Activated naive CD4-positive, alpha-beta T cell treated with anti-CD3 and anti-CD28 coated beads, Interleukin-2, amount 50 U/mL, for 24 hours (primary cell): ENCODE measurements around the gene KCNIP4.
"Not testable (repeated sequence)": the region's sequence is repeated elsewhere in the genome, so short reads cannot be mapped to it uniquely, and the experiment has no call there.

ENCODE experiments used
- H3K27ac Mint-ChIP-seq: one replicate; pipeline ENCODE4 v1.8.0; 2021; ENCODE audit warnings: mild to moderate bottlenecking, mixed read lengths
- H3K27me3 Mint-ChIP-seq: one replicate; pipeline ENCODE4 v1.8.0; 2021; ENCODE audit warnings: mixed read lengths
- H3K36me3 Mint-ChIP-seq: one replicate; pipeline ENCODE4 v1.8.0; 2021; ENCODE audit warnings: mixed read lengths
- H3K4me1 Mint-ChIP-seq: one replicate; pipeline ENCODE4 v1.8.0; 2021; ENCODE audit warnings: mixed read lengths
- H3K4me3 Mint-ChIP-seq: one replicate; pipeline ENCODE4 v1.8.0; 2021; ENCODE audit warnings: mild to moderate bottlenecking, mixed read lengths
- H3K9me3 Mint-ChIP-seq: one replicate; pipeline ENCODE4 v1.8.0; 2021; ENCODE audit warnings: mixed read lengths

Gene KCNIP4

GRCh38 chr4:21413807-21414370 lies 534.7 kb downstream of the KCNIP4 start:
- Mint-ChIP-seq H3K27ac (no peak overlapping the region), H3K4me1 (no peaks in the 10 kb centered on the region), H3K4me3 (no peak overlapping the region), H3K9me3 (no peaks in the 10 kb centered on the region), H3K36me3 (no peaks in the 10 kb centered on the region), H3K27me3 (no peaks in the 10 kb centered on the region)

GRCh38 chr4:21411086-21411485 lies 537.5 kb downstream of the KCNIP4 start:
- no peak overlapping the region for H3K4me3 Mint-ChIP-seq
- no peaks in the 10 kb centered on the region for H3K9me3 Mint-ChIP-seq
- no peaks in the 10 kb centered on the region for H3K36me3 Mint-ChIP-seq
- H3K4me1 Mint-ChIP-seq: no peaks in the 10 kb centered on the region
- H3K27me3 Mint-ChIP-seq: no peaks in the 10 kb centered on the region
- H3K27ac Mint-ChIP-seq: no peak overlapping the region

GRCh38 chr4:21410372-21410771 lies 538.2 kb downstream of the KCNIP4 start:
- Mint-ChIP-seq H3K36me3 (no peaks in the 10 kb centered on the region), H3K4me1 (no peaks in the 10 kb centered on the region), H3K27ac (no peak overlapping the region), H3K9me3 (no peaks in the 10 kb centered on the region), H3K27me3 (no peaks in the 10 kb centered on the region), H3K4me3 (no peak overlapping the region)

GRCh38 chr4:21387683-21388082 lies 560.9 kb downstream of the KCNIP4 start:
- Mint-ChIP-seq H3K27me3 (no peaks in the 10 kb centered on the region), H3K36me3 (no peaks in the 10 kb centered on the region), H3K9me3 (peaks cover 14% of the 10 kb centered on the region), H3K27ac (no peak overlapping the region), H3K4me3 (no peak overlapping the region), H3K4me1 (no peaks in the 10 kb centered on the region)

GRCh38 chr4:21386166-21386780 lies 562.3 kb downstream of the KCNIP4 start:
- Mint-ChIP-seq H3K9me3 (peaks cover 9% of the 10 kb centered on the region), H3K4me1 (no peaks in the 10 kb centered on the region), H3K27ac (no peak overlapping the region), H3K4me3 (no peak overlapping the region), H3K36me3 (no peaks in the 10 kb centered on the region), H3K27me3 (no peaks in the 10 kb centered on the region)

- H3K36me3 Mint-ChIP-seq: no peaks in the 10 kb centered on the region
- H3K27ac Mint-ChIP-seq: no peak overlapping the region
- no peaks in the 10 kb centered on the region for H3K27me3 Mint-ChIP-seq
- H3K4me1 Mint-ChIP-seq: no peaks in the 10 kb centered on the region
- H3K4me3 Mint-ChIP-seq: no peak overlapping the region
- H3K9me3 Mint-ChIP-seq: peaks cover 9% of the 10 kb centered on the region
Observed at GRCh38 chr4:21385706-21386105, 562.9 kb downstream of the KCNIP4 start.

- Mint-ChIP-seq H3K36me3 (no peaks in the 10 kb centered on the region), H3K9me3 (peaks cover 9% of the 10 kb centered on the region), H3K27ac (no peak overlapping the region), H3K4me3 (no peak overlapping the region), H3K4me1 (no peaks in the 10 kb centered on the region), H3K27me3 (no peaks in the 10 kb centered on the region)
Observed at GRCh38 chr4:21384609-21385008, 564.0 kb downstream of the KCNIP4 start.

GRCh38 chr4:21380861-21381260 lies 567.7 kb downstream of the KCNIP4 start:
- no peaks in the 10 kb centered on the region for H3K4me1 Mint-ChIP-seq
- no peaks in the 10 kb centered on the region for H3K27me3 Mint-ChIP-seq
- H3K9me3 Mint-ChIP-seq: peaks cover 9% of the 10 kb centered on the region
- H3K27ac Mint-ChIP-seq: no peak overlapping the region
- H3K4me3 Mint-ChIP-seq: no peak overlapping the region
- no peaks in the 10 kb centered on the region for H3K36me3 Mint-ChIP-seq

GRCh38 chr4:21377046-21377445 lies 571.5 kb downstream of the KCNIP4 start:
- no peaks in the 10 kb centered on the region for H3K4me1 Mint-ChIP-seq
- H3K4me3 Mint-ChIP-seq: no peak overlapping the region
- H3K9me3 Mint-ChIP-seq: no peaks in the 10 kb centered on the region
- H3K27ac Mint-ChIP-seq: no peak overlapping the region
- H3K36me3 Mint-ChIP-seq: no peaks in the 10 kb centered on the region
- no peaks in the 10 kb centered on the region for H3K27me3 Mint-ChIP-seq

- H3K27me3 Mint-ChIP-seq: no peaks in the 10 kb centered on the region
- H3K27ac Mint-ChIP-seq: no peak overlapping the region
- no peak overlapping the region for H3K4me3 Mint-ChIP-seq
- H3K4me1 Mint-ChIP-seq: no peaks in the 10 kb centered on the region
- H3K36me3 Mint-ChIP-seq: no peaks in the 10 kb centered on the region
- no peaks in the 10 kb centered on the region for H3K9me3 Mint-ChIP-seq
Observed at GRCh38 chr4:21376176-21376575, 572.4 kb downstream of the KCNIP4 start.

- Mint-ChIP-seq H3K27ac (no peak overlapping the region), H3K4me3 (no peak overlapping the region), H3K27me3 (no peaks in the 10 kb centered on the region), H3K9me3 (no peaks in the 10 kb centered on the region), H3K4me1 (no peaks in the 10 kb centered on the region), H3K36me3 (no peaks in the 10 kb centered on the region)
Observed at GRCh38 chr4:21374641-21375368, 573.8 kb downstream of the KCNIP4 start.

GRCh38 chr4:21367567-21367966 lies 581.0 kb downstream of the KCNIP4 start:
- H3K27ac Mint-ChIP-seq: no peak overlapping the region
- no peak overlapping the region for H3K4me3 Mint-ChIP-seq
- H3K9me3 Mint-ChIP-seq: peaks cover 4% of the 10 kb centered on the region
- no peaks in the 10 kb centered on the region for H3K27me3 Mint-ChIP-seq
- H3K4me1 Mint-ChIP-seq: no peaks in the 10 kb centered on the region
- H3K36me3 Mint-ChIP-seq: no peaks in the 10 kb centered on the region

- peaks cover 4% of the 10 kb centered on the region for H3K9me3 Mint-ChIP-seq
Observed at GRCh38 chr4:21366840-21367239, 581.7 kb downstream of the KCNIP4 start.

GRCh38 chr4:21366312-21366711 lies 582.3 kb downstream of the KCNIP4 start:
- Mint-ChIP-seq H3K4me3 (no peak overlapping the region), H3K27ac (no peak overlapping the region), H3K4me1 (no peaks in the 10 kb centered on the region), H3K36me3 (no peaks in the 10 kb centered on the region), H3K9me3 (peaks cover 4% of the 10 kb centered on the region), H3K27me3 (no peaks in the 10 kb centered on the region)

More at GRCh38 chr4:21366840-21367239, 581.7 kb downstream of the KCNIP4 start:
- H3K36me3 Mint-ChIP-seq: no peaks in the 10 kb centered on the region
- H3K27ac Mint-ChIP-seq: no peak overlapping the region
- H3K27me3 Mint-ChIP-seq: no peaks in the 10 kb centered on the region
- no peaks in the 10 kb centered on the region for H3K4me1 Mint-ChIP-seq
- H3K4me3 Mint-ChIP-seq: no peak overlapping the region

GRCh38 chr4:21363701-21364100 lies 584.9 kb downstream of the KCNIP4 start:
- Mint-ChIP-seq H3K9me3 (peaks cover 4% of the 10 kb centered on the region), H3K27me3 (no peaks in the 10 kb centered on the region), H3K4me3 (no peak overlapping the region), H3K4me1 (no peaks in the 10 kb centered on the region), H3K27ac (no peak overlapping the region), H3K36me3 (no peaks in the 10 kb centered on the region)

GRCh38 chr4:21352354-21352753 lies 596.2 kb downstream of the KCNIP4 start:
- H3K27ac Mint-ChIP-seq, H3K4me1 Mint-ChIP-seq, H3K9me3 Mint-ChIP-seq, H3K4me3 Mint-ChIP-seq, H3K27me3 Mint-ChIP-seq, H3K36me3 Mint-ChIP-seq: not testable (repeated sequence)
